Measurements from ENCODE around the gene FAAH. TPM values are rescaled to one million over a fixed set of nuclear protein-coding genes. Genes with fewer than 3 reads are reported as not detected.

FAAH gene
- total and polyA plus RNA-seq, 2 donors: 6.9 to 10.6 TPM

- Histone ChIP-seq H3K4me3 (ENCODE audit: low read depth, low read length) (no peak overlapping the region), H3K36me3 (ENCODE audit: insufficient read depth) (peaks cover 3% of the 10 kb centered on the region), H3K27ac (ENCODE audit: low read depth) (no peak overlapping the region), H3K4me1 (ENCODE audit: insufficient read depth) (no peaks in the 10 kb centered on the region)
- 96% methylated on average over 1 of the region's 1 CpG for WGBS
- DNase-seq (ENCODE audit: extremely low spot score): no peak
Observed at GRCh38 chr1:46372431-46372830, 21.7 kb upstream of the FAAH start.

- DNase-seq (ENCODE audit: extremely low spot score): no peak
- H3K36me3 ChIP-seq (ENCODE audit: insufficient read depth): no peaks in the 10 kb centered on the region
- 94% methylated on average over 1 of the region's 1 CpG for WGBS
- no peak overlapping the region for H3K4me3 ChIP-seq (ENCODE audit: low read depth, low read length)
- H3K4me1 ChIP-seq (ENCODE audit: insufficient read depth): no peaks in the 10 kb centered on the region
- no peak overlapping the region for H3K27ac ChIP-seq (ENCODE audit: low read depth)
Observed at GRCh38 chr1:46379996-46380395, 14.1 kb upstream of the FAAH start.

- H3K36me3 ChIP-seq (ENCODE audit: insufficient read depth): no peaks in the 10 kb centered on the region
- no peaks in the 10 kb centered on the region for H3K4me1 ChIP-seq (ENCODE audit: insufficient read depth)
- H3K4me3 ChIP-seq (ENCODE audit: low read depth, low read length): no peak overlapping the region
- no peak for DNase-seq (ENCODE audit: extremely low spot score)
- no peak overlapping the region for H3K27ac ChIP-seq (ENCODE audit: low read depth)
Observed at GRCh38 chr1:46380508-46380907, 13.6 kb upstream of the FAAH start.

GRCh38 chr1:46393510-46393909, 607 bp upstream of the FAAH start:
- 92% methylated on average over 12 of the region's 12 CpGs for WGBS
- Histone ChIP-seq H3K4me1 (ENCODE audit: insufficient read depth) (no peaks in the 10 kb centered on the region), H3K36me3 (ENCODE audit: insufficient read depth) (no peaks in the 10 kb centered on the region), H3K4me3 (ENCODE audit: low read depth, low read length) (no peak overlapping the region), H3K27ac (ENCODE audit: low read depth) (no peak overlapping the region)
- DNase-seq (ENCODE audit: extremely low spot score): no peak

- H3K4me1 ChIP-seq (ENCODE audit: insufficient read depth): no peaks in the 10 kb centered on the region
- WGBS: 34% methylated on average over 17 of the region's 17 CpGs
- H3K27ac ChIP-seq (ENCODE audit: low read depth): no peak overlapping the region
- no peak for DNase-seq (ENCODE audit: extremely low spot score)
- peak overlapping the region; percentile 49 for H3K4me3 ChIP-seq (ENCODE audit: low read depth, low read length)
- no peaks in the 10 kb centered on the region for H3K36me3 ChIP-seq (ENCODE audit: insufficient read depth)
Observed at GRCh38 chr1:46394872-46395465, 852 bp downstream of the FAAH start.

- 48% methylated on average over 10 of the region's 10 CpGs for WGBS
- Histone ChIP-seq H3K27ac (ENCODE audit: low read depth) (no peak overlapping the region), H3K4me3 (ENCODE audit: low read depth, low read length) (no peak overlapping the region), H3K36me3 (ENCODE audit: insufficient read depth) (no peaks in the 10 kb centered on the region), H3K4me1 (ENCODE audit: insufficient read depth) (no peaks in the 10 kb centered on the region)
- DNase-seq (ENCODE audit: extremely low spot score): no peak
Observed at GRCh38 chr1:46396441-46397398, 2.6 kb downstream of the FAAH start.

GRCh38 chr1:46399307-46399706, 5.2 kb downstream of the FAAH start:
- WGBS: 86% methylated on average over 9 of the region's 9 CpGs
- H3K4me1 ChIP-seq (ENCODE audit: insufficient read depth): no peaks in the 10 kb centered on the region
- H3K27ac ChIP-seq (ENCODE audit: low read depth): no peak overlapping the region
- H3K36me3 ChIP-seq (ENCODE audit: insufficient read depth): no peaks in the 10 kb centered on the region
- H3K4me3 ChIP-seq (ENCODE audit: low read depth, low read length): no peak overlapping the region
- DNase-seq (ENCODE audit: extremely low spot score): no peak

- Histone ChIP-seq H3K4me3 (ENCODE audit: low read depth, low read length) (no peak overlapping the region), H3K27ac (ENCODE audit: low read depth) (no peak overlapping the region), H3K4me1 (ENCODE audit: insufficient read depth) (no peaks in the 10 kb centered on the region), H3K36me3 (ENCODE audit: insufficient read depth) (no peaks in the 10 kb centered on the region)
- no peak for DNase-seq (ENCODE audit: extremely low spot score)
- WGBS: 67% methylated on average over 4 of the region's 4 CpGs
Observed at GRCh38 chr1:46400421-46400820, 6.3 kb downstream of the FAAH start.

- Histone ChIP-seq H3K27ac (ENCODE audit: low read depth) (no peak overlapping the region), H3K4me1 (ENCODE audit: insufficient read depth) (no peaks in the 10 kb centered on the region), H3K36me3 (ENCODE audit: insufficient read depth) (no peaks in the 10 kb centered on the region), H3K4me3 (ENCODE audit: low read depth, low read length) (no peak overlapping the region)
- 66% methylated on average over 6 of the region's 6 CpGs for WGBS
- DNase-seq (ENCODE audit: extremely low spot score): no peak
Observed at GRCh38 chr1:46401154-46401913, 7.2 kb downstream of the FAAH start.

- no peaks in the 10 kb centered on the region for H3K36me3 ChIP-seq (ENCODE audit: insufficient read depth)
- H3K4me3 ChIP-seq (ENCODE audit: low read depth, low read length): no peak overlapping the region
- DNase-seq (ENCODE audit: extremely low spot score): peak; percentile 78
- no peaks in the 10 kb centered on the region for H3K4me1 ChIP-seq (ENCODE audit: insufficient read depth)
- H3K27ac ChIP-seq (ENCODE audit: low read depth): no peak overlapping the region
- 36% methylated on average over 10 of the region's 10 CpGs for WGBS
Observed at GRCh38 chr1:46401964-46402626, 8.0 kb downstream of the FAAH start.

- Histone ChIP-seq H3K27ac (ENCODE audit: low read depth) (no peak overlapping the region), H3K4me1 (ENCODE audit: insufficient read depth) (no peaks in the 10 kb centered on the region), H3K36me3 (ENCODE audit: insufficient read depth) (no peaks in the 10 kb centered on the region), H3K4me3 (ENCODE audit: low read depth, low read length) (no peak overlapping the region)
- DNase-seq (ENCODE audit: extremely low spot score): no peak
- WGBS: 95% methylated on average over 5 of the region's 5 CpGs
Observed at GRCh38 chr1:46403916-46404315, 9.8 kb downstream of the FAAH start.

GRCh38 chr1:46404482-46405196, 10.5 kb downstream of the FAAH start:
- Histone ChIP-seq H3K27ac (ENCODE audit: low read depth) (no peak overlapping the region), H3K4me3 (ENCODE audit: low read depth, low read length) (no peak overlapping the region), H3K4me1 (ENCODE audit: insufficient read depth) (no peaks in the 10 kb centered on the region), H3K36me3 (ENCODE audit: insufficient read depth) (no peaks in the 10 kb centered on the region)
- 93% methylated on average over 7 of the region's 7 CpGs for WGBS
- no peak for DNase-seq (ENCODE audit: extremely low spot score)

GRCh38 chr1:46405197-46405555, 11.1 kb downstream of the FAAH start:
- no peak overlapping the region for H3K27ac ChIP-seq (ENCODE audit: low read depth)
- H3K4me3 ChIP-seq (ENCODE audit: low read depth, low read length): no peak overlapping the region
- no peak for DNase-seq (ENCODE audit: extremely low spot score)
- no peaks in the 10 kb centered on the region for H3K36me3 ChIP-seq (ENCODE audit: insufficient read depth)
- H3K4me1 ChIP-seq (ENCODE audit: insufficient read depth): no peaks in the 10 kb centered on the region
- WGBS: 94% methylated on average over 12 of the region's 12 CpGs

Data from urinary bladder (tissue), 4 donors.